PFSK-1 (cell line): ENCODE measurements around the gene STAC3.

ENCODE experiments used
- SIN3A ChIP-seq: IDR thresholded peaks from 2 replicates; pipeline ENCODE4 v1.6.1; 2012; ENCODE audit warnings: mild to moderate bottlenecking, low read length, moderate library complexity, borderline replicate concordance; ENCODE audit not compliant: insufficient read depth
- TF ChIP-seq, protein P1 (sequence below), 2 experiments: IDR thresholded peaks; 2 replicates each; pipeline versions ENCODE4 v1.6.1 to v1.8.0; 2011 to 2012; ENCODE audit warnings: low read depth in 2 of 2, low read length in 2 of 2, control low read depth in 1 of 2, inconsistent platforms in 1 of 2, mild to moderate bottlenecking in 1 of 2, moderate library complexity in 1 of 2; ENCODE audit not compliant: insufficient read depth in 1 of 2

DNA sequence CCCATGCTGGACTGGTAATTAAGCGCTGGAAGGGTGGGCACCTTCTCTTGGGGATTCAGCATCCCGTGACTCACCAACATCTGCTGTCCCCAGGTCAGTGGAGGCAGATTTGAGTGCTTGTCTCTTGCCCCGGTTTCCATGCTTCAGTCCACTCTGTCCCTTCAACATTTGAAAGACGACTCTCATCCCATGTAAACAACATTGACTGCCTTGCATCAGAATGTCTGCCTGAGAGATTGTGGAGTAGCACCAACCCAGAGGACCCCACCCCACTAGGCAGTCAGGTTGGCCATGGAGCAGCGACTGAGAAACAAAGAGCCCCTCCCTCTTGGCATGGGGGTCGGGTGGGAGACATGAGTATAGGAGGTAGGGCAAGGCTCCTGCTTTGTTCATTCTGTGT is 4.9 kb upstream of the STAC3 start:
- TF ChIP-seq, protein P1, sequence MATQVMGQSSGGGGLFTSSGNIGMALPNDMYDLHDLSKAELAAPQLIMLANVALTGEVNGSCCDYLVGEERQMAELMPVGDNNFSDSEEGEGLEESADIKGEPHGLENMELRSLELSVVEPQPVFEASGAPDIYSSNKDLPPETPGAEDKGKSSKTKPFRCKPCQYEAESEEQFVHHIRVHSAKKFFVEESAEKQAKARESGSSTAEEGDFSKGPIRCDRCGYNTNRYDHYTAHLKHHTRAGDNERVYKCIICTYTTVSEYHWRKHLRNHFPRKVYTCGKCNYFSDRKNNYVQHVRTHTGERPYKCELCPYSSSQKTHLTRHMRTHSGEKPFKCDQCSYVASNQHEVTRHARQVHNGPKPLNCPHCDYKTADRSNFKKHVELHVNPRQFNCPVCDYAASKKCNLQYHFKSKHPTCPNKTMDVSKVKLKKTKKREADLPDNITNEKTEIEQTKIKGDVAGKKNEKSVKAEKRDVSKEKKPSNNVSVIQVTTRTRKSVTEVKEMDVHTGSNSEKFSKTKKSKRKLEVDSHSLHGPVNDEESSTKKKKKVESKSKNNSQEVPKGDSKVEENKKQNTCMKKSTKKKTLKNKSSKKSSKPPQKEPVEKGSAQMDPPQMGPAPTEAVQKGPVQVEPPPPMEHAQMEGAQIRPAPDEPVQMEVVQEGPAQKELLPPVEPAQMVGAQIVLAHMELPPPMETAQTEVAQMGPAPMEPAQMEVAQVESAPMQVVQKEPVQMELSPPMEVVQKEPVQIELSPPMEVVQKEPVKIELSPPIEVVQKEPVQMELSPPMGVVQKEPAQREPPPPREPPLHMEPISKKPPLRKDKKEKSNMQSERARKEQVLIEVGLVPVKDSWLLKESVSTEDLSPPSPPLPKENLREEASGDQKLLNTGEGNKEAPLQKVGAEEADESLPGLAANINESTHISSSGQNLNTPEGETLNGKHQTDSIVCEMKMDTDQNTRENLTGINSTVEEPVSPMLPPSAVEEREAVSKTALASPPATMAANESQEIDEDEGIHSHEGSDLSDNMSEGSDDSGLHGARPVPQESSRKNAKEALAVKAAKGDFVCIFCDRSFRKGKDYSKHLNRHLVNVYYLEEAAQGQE (IDR thresholded peaks at IDR 0.05; ENCODE audit: insufficient read depth in 1 of 2, low read depth in 2 of 2, low read length in 2 of 2), result no peak
- no peak for TF ChIP-seq SIN3A
